Endothelial cell of umbilical vein (primary cell): Measurements from ENCODE around the gene PLBD2. TPM values are rescaled to one million over a fixed set of nuclear protein-coding genes. Genes with fewer than 3 reads are reported as not detected.

Source experiments
- BruUV-seq: library from RNA; stranded (reverse); fragments of 400-500 nt; replicated peaks from 2 replicates; lab custom pipeline; 2021; lab: Mats Ljungman, UMichigan
- CTCF ChIA-PET: fragments of 300-600, 350-600 bp; sonication (Branson Sonifier 250); formaldehyde crosslinking; loops from one replicate; lab custom pipeline; 2021; ENCODE audit warnings: antibody characterized with exemption, inconsistent platforms; lab: Charles Lee
- POLR2A ChIA-PET: fragments of 300-600, 350-600 bp; sonication (Branson Sonifier 250); formaldehyde crosslinking; loops from one replicate; lab custom pipeline; 2021; ENCODE audit warnings: antibody characterized with exemption, inconsistent platforms; lab: Charles Lee
- DNase-seq: peaks from one replicate; pipeline ENCODE4 v3.0.0-alpha.2; 2011; ENCODE audit warnings: low read depth, low spot score
- FAIRE-seq: peaks from 2 replicates; lab custom pipeline; 2011; peaks lifted over from hg19 to GRCh38; lab: Jason Lieb, UNC
- H2AFZ ChIP-seq: 2 replicates; pipeline ENCODE4 v1.6.0; 2012; ENCODE audit warnings: low read depth, low read length, control low read depth, inconsistent platforms
- H3K27ac ChIP-seq: 2 replicates; pipeline ENCODE4 v1.5.1; 2011; ENCODE audit warnings: low read depth, mild to moderate bottlenecking, control low read depth, low read length, moderate library complexity; ENCODE audit not compliant: insufficient read depth
- H3K27me3 ChIP-seq, 2 experiments: 2 replicates each; pipeline versions ENCODE4 v1.6.0 to v1.6.1; 2011; ENCODE audit warnings: low read length in 2 of 2, mixed read lengths in 1 of 2; ENCODE audit not compliant: control insufficient read depth in 2 of 2, insufficient read depth in 2 of 2
- H3K36me3 ChIP-seq, 2 experiments: 2 replicates in 1 of 2; 3 replicates in 1 of 2; pipeline ENCODE4 v1.5.1; 2011; ENCODE audit warnings: low read length in 2 of 2, mild to moderate bottlenecking in 1 of 2, moderate library complexity in 1 of 2; ENCODE audit not compliant: control insufficient read depth in 2 of 2, insufficient read depth in 2 of 2; ENCODE audit errors: extremely low read depth in 1 of 2
- H3K4me1 ChIP-seq: 3 replicates; pipeline ENCODE4 v1.5.1; 2011; ENCODE audit warnings: mild to moderate bottlenecking, low read length; ENCODE audit not compliant: control insufficient read depth, insufficient read depth; ENCODE audit errors: extremely low read depth
- H3K4me2 ChIP-seq: 2 replicates; pipeline ENCODE4 v1.6.1; 2011; ENCODE audit warnings: low read length, control low read depth, mixed read lengths; ENCODE audit not compliant: insufficient read depth
- H3K4me3 ChIP-seq, 3 experiments: fragments of 200-600 bp in 1 of 3; sonication (generic), shearing (Covaris generic) in 1 of 3; replicated peaks in 1 of 3; 2 replicates each; pipeline ENCODE4 v1.5.1; 2011 to 2016; ENCODE audit warnings: control low read depth in 3 of 3, low read length in 3 of 3, mild to moderate bottlenecking in 2 of 3, inconsistent platforms in 1 of 3, low read depth in 1 of 3, moderate library complexity in 1 of 3; ENCODE audit not compliant: insufficient read depth in 1 of 3
- H3K79me2 ChIP-seq: 2 replicates; pipeline ENCODE4 v1.6.0; 2012; ENCODE audit warnings: low read length, inconsistent platforms; ENCODE audit not compliant: control insufficient read depth, insufficient read depth
- H3K9ac ChIP-seq: replicated peaks from 2 replicates; pipeline ENCODE3; 2011; ENCODE audit warnings: low read length, control low read depth; ENCODE audit not compliant: insufficient read depth; ENCODE audit errors: extremely low read depth
- H3K9me1 ChIP-seq: replicated peaks from 3 replicates; pipeline ENCODE4 v1.6.0; 2011; ENCODE audit warnings: mild to moderate bottlenecking, low read length; ENCODE audit not compliant: control insufficient read depth, insufficient read depth; ENCODE audit errors: extremely low read depth
- H3K9me3 ChIP-seq: replicated peaks from 2 replicates; pipeline ENCODE4 v1.5.1; 2012; ENCODE audit warnings: low read length, inconsistent platforms; ENCODE audit not compliant: control insufficient read depth, insufficient read depth
- H4K20me1 ChIP-seq: replicated peaks from 2 replicates; pipeline ENCODE3; 2011; ENCODE audit warnings: mild to moderate bottlenecking, low read length; ENCODE audit not compliant: control insufficient read depth, insufficient read depth; ENCODE audit errors: extremely low read depth
- CTCF ChIP-seq, 2 donors: IDR thresholded peaks; 1 replicate in 1 of 2; 2 replicates in 1 of 2; pipeline ENCODE4 v1.5.1; 2011; ENCODE audit warnings: low read length in 2 of 2, mild to moderate bottlenecking in 2 of 2, moderate library complexity in 2 of 2, control low read depth in 1 of 2, inconsistent platforms in 1 of 2, low read depth in 1 of 2; ENCODE audit not compliant: insufficient read depth in 1 of 2; ENCODE audit errors: extremely low read depth in 1 of 2
- EZH2 ChIP-seq: IDR thresholded peaks from 2 replicates; pipeline ENCODE4 v1.6.1; 2012; ENCODE audit warnings: borderline replicate concordance, low read depth, mild to moderate bottlenecking, moderate library complexity, low read length, inconsistent platforms; ENCODE audit not compliant: severe bottlenecking
- FOS ChIP-seq: IDR thresholded peaks from 2 replicates; pipeline ENCODE4 v1.6.1; 2011; ENCODE audit warnings: mild to moderate bottlenecking, low read length, moderate library complexity, borderline replicate concordance; ENCODE audit not compliant: insufficient read depth
- GATA2 ChIP-seq: IDR thresholded peaks from 2 replicates; pipeline ENCODE4 v1.7.0; 2011; ENCODE audit warnings: low read depth, mild to moderate bottlenecking, moderate library complexity, mixed read lengths, low read length; ENCODE audit not compliant: insufficient read length, insufficient read depth
- JUN ChIP-seq: IDR thresholded peaks from 2 replicates; pipeline ENCODE4 v1.6.1; 2011; ENCODE audit warnings: borderline replicate concordance, low read depth; ENCODE audit not compliant: insufficient read length, insufficient read depth
- MYC ChIP-seq: IDR thresholded peaks from one replicate; pipeline ENCODE4 v1.6.1; 2011; ENCODE audit warnings: mild to moderate bottlenecking, low read depth, low read length
- POLR2A ChIP-seq: IDR thresholded peaks from 2 replicates; pipeline ENCODE4 v1.6.1; 2012; ENCODE audit warnings: low read depth, mild to moderate bottlenecking, control low read depth, low read length
- POLR2AphosphoS5 ChIP-seq: IDR thresholded peaks from 2 replicates; pipeline ENCODE4 v1.6.1; 2012; ENCODE audit warnings: low read depth, mild to moderate bottlenecking, control low read depth, low read length, moderate library complexity; ENCODE audit not compliant: insufficient read depth
- dilution Hi-C: fragments of 300-500 bp; cut with MboI; formaldehyde crosslinking; loops from one replicate; pipeline ENCODE4 v1.15.0; 2019; ENCODE audit warnings: low sequenced_read_pairs; ENCODE audit not compliant: extremely low pct_ligation_motif_present
- intact Hi-C: fragments of 100-400 bp; cut with micrococcal nuclease; formaldehyde crosslinking; loops from one replicate; pipeline ENCODE4 v1.10.0; 2022
- polyA plus RNA-seq, 4 experiments: library from polyadenylated mRNA; depleted of rRNA in 3 of 4; stranded (reverse) in 3 of 4; unstranded in 1 of 4; fragments of >200 nt; gene quantifications; 2 replicates each; pipeline versions ENCODE4 v1.2.1 to v1.2.3, GENCODE V29; 2011 to 2012; ENCODE audit warnings: missing spikeins in 1 of 4
- total RNA-seq: library from RNA; stranded (reverse); gene quantifications from 2 replicates; pipeline ENCODE4 v1.2.3, GENCODE V29; 2021
- TF ChIP-seq, protein P1 (sequence below): IDR thresholded peaks from 2 replicates; pipeline ENCODE4 v1.6.1; 2011; ENCODE audit not compliant: insufficient read depth, insufficient read length

Gene PLBD2
- total and polyA plus RNA-seq, 2 donors (not counting 3 experiments of a cell fraction or from before 2014, with no cell fraction given): 24.4 to 46.8 TPM

DNA sequence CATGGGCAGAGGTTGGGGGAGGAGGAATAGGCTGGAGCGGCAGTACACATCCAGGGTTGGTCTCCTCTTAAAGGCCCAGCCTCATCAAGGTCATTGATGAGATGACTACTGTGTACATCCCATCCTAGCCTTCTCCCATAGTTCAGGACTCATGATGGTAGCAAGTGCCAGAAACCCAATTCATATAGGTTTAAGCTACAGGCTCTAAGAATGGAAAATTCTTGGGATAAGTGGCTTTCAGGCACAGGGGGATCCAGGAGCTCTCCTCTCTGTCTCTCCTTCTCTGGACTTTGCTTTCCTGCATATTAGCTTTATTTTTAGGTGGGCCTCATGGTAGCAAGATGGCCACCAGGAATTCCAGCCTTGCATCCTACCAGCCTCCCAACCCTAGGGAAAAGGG is 70.1 kb downstream of the PLBD2 start:
- DNase-seq (no peak), FAIRE-seq (no peak)
- H3K27ac ChIP-seq: no peak overlapping the region
- no peaks in the 10 kb centered on the region for H3K9me3 ChIP-seq
- no peaks in the 10 kb centered on the region for H3K36me3 ChIP-seq
- H3K27me3 ChIP-seq: no peaks in the 10 kb centered on the region
- H3K79me2 ChIP-seq: no peaks in the 10 kb centered on the region
- ChIA-PET CTCF (interaction anchor here (0.9 kb wide), 1 partner anchor 21 kb away, joined by 3 read pairs; no protein-coding TSS in a partner anchor), POLR2A (no interaction called here)
- dilution Hi-C loops: no loop called here
- H3K4me3 ChIP-seq: no peak overlapping the region
- no peaks in the 10 kb centered on the region for H4K20me1 ChIP-seq
- H3K4me2 ChIP-seq: no peak overlapping the region
- TF ChIP-seq GATA2 (no peak), POLR2AphosphoS5 (no peak), JUN (no peak), POLR2A (no peak), FOS (no peak), EZH2 (no peak), MYC (no peak), CTCF (IDR thresholded peaks at IDR 0.05; ENCODE audit: extremely low read depth in 1 of 2, insufficient read depth in 1 of 2, low read depth in 1 of 2, low read length in 2 of 2) (no peak)
- TF ChIP-seq, protein P1, sequence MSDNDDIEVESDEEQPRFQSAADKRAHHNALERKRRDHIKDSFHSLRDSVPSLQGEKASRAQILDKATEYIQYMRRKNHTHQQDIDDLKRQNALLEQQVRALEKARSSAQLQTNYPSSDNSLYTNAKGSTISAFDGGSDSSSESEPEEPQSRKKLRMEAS: no peak
- intact Hi-C loops: no loop called here
- BruUV-seq: no TSS peak
- no peaks in the 10 kb centered on the region for H3K4me1 ChIP-seq
- H2AFZ ChIP-seq: no peak overlapping the region
- no peaks in the 10 kb centered on the region for H3K9me1 ChIP-seq
- no peak overlapping the region for H3K9ac ChIP-seq
